Putamen (tissue), 1 donor: ENCODE data around the gene CCDC85B.

ENCODE experiments used
- DNase-seq: peaks from one replicate; pipeline ENCODE4 v3.0.0-alpha.2; 2016; ENCODE audit warnings: low spot score

The CCDC85B gene

DNA sequence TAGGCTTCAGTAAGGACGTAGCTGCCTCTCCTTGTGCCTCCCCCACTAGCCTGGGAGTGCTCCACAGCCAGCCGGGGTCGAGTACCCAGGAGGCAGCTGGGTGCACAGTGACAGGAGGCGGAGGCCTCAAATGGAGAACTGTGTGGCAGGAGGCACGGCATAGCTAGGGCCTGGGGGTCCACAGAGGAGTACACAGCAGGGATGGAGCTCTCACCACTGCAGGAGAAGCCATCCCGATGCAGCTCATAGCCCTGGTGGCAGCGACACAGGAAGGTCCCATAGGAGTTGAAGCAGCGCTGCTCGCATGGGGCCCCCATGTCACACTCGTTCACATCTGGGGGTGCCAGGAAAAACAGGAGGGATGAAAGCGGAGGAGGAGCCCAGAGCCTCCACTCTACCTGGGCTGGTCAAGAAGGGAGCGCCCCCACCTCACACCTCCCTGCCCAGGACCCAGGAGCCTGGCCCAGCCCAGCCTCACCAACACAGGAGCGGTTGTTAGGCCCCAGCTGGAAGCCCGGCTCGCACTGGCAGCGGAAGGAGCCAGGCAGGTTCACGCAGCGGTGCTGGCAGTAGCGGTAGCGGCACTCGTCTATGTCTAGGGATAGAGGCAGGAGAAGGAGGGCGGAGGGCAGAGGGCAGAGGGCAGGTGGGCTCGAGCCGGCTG, 20.7 kb upstream of the CCDC85B start:
- DNase-seq: no peak

DNA sequence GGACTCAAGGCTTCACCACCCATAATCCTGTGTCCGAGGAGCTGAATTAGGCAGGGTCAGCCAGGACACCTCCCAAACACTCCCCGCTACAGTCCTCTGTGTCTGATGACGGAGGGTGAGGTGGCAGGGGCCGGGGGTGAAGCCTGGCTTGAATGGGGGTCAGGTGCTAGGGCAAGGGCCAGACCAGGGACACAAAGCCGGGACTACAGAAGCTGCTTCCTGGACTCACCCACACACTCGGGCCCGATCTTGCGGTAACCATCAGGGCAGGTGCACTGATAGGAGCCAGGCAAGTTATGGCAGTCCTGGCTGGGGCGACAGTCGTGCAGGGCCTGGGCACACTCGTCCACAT, 20.2 kb upstream of the CCDC85B start:
- no peak for DNase-seq

DNA sequence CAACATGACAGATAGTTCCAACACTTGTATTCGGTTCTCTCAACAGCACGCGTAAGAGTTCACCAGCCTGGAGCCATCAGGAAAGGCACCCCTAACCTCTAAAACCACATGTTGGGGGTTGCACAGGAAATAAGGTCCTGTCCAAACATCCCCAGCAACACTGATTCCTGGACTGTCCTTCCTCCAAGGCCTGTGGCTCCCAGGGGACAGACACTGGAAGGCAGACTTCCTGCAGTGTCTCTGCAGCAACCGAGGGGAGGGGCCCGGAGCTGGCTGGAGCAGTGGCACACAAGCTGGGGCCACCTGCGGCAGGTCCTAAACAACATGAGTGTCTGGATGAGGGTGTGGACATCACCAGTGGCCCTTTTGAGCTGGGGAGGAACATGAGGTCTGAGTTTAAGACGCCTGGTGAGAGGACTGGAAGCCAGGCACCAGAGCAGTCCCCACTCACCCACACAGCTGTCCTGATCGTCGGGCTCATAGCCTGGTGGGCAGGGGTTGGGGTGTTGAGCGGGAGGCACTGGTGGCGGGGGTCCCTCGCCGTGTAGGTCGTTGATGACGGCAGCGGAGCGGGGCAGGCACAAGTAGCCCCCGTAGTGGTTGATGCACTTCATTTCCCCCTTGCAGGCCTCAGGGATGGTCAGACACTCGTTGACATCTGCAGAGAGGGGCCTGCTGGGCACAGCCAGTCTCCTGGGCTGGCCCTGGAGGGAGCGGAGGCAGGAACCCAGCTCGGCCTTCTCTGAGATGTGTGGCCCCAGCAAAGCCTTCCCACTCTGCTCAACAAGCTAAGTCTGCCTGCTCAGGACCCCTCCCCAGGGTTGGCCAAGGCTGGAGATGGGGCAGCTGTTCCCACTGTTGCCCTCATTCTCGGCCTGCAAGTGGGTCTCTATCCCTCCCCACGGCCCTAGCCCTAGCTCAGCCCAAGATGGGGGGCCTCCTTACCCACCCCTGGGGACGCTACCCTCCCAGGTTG, 19.5 kb upstream of the CCDC85B start:
- no peak for DNase-seq

DNA sequence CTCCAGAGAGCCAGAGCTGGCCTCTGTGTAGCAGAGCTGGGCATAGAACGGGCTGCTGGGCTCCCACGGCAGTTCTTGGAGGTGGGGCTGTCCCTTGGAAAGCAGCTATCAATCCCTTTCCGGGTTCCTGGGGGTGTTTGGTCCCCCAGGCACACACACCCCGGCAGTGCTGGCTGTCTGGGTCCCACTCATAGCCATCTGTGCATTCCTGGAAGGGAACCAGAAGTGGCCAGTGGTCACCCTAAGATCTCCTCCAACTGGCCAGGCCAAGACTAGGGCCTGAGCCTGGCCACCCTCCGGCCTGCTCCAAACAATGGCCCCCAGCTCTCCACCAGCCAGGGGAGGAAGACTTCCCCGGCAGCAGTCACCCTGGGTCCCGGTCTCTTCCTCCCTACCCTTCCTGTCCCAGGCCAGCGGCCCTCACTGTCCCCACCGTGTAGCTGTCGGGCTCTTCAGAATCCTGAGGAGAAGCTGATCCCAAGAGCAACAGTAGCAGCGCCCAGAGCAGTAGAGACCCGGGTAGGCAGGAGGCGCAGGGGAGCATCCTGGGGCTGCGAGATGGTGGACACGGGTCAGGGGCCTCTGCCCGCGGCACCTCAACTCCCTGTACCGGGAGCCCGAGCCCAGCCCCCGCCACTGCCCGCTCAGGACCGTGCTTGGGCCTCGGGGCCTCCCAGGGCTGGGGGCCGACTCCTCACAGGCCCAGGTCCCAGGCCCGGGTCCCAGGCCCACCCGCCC, 18.5 kb upstream of the CCDC85B start:
- no peak for DNase-seq

DNA sequence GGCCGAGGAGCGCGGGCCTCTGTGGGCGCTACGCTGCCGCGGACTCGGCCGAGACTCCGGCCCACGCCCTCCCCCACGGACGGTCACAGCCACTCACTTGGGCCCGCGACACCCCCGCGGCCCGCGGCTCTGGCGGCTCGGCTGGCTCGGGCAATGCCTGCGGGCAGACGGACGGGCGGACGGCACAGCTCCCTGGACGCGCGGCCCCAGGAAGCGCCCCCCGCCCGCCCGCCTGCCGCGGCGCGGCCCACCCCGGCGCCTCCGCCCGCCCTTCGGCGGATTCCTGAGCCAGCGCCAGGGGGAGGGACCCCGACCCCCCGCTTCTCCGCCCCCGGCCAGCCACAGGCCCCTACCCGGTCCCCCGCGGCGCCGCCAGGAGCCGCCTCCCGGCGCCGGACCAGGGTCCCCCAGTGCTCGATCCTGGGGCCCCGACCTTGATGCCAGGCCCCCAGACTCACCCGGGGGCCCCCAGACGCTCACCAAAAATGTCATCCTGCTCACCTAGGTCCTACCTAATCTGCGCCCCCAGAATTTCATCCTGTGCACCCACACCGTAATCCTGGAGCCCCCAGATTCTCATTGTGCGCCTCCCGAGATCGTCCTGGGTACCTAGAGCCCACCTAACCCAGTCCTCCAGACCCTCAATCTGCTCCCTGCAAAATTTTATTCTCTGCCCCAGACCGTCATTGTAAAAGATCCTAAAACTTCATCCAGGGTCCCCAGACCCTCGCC, 17.7 kb upstream of the CCDC85B start, which contains the start of gene EFEMP2:
Gene EFEMP2, minus strand, starts transcription at position 215 of the 732 bp plus-strand sequence. CDS start 446 bp downstream, outside the sequence.
- DNase-seq: no peak

DNA sequence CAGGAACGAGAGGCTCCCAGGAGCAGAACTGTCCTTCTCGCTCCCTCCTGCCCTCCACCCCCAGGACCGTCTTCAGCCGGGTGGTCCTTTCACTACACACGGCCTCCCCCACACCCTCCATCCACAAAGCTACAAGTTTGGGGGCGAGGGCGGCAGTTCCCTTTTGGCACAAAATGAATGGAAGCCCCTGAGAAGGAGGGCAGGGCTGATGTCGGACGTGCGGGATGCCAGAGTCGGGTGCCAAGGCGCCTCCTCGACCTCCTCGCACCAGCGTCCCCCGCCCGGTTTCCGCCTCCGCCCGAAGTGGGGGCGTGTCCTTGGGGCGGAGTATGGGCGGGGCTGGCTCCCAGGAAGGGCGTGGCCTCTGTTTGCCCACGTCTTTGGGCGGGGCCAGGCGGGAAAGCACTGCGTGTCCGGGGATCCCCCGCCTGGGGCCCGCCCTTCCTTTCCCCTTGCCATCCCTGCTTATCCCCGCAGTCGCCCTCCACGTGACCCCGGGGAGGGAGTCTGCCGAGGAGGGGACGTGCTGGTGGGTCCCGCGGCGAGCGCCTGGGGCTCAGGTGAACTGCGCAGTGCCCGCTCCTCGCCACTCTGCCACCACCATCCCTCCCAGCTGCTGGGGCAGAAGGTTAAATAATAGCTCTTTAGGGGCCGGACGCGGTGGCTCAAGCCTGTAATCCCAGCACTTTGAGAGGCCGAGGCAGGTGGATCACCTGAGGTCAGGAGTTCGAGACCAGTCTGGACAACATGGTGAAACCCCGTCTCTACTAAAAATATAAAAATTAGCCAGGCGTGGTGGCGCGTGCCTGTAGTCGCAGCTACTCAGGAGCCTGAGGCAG, 16.9 kb upstream of the CCDC85B start:
- DNase-seq: peak; percentile 90

DNA sequence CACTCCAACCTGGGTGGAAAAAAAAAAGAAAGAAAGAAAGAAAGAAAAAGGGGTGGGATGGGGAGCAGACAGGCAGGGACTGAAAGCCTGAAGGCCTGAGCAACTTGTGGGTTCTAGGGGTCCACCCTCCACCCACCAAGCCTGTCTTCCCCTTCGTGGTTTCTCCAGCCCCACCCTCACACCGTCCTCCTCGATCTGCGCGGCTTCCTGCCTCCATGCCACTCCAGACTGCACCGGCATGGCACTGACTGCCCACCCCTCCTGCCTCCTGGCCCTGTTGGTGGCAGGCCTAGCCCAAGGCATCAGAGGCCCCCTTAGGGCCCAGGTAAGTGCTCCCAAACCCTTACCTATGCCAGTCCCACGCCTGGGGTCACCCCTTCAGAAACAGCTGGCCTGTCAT, 10.9 kb upstream of the CCDC85B start, which contains the start of gene CTSW:
Gene CTSW, plus strand, starts transcription at position 221 of the 400 bp plus-strand sequence. Its CDS starts 18 bp downstream, at position 239.
- no peak for DNase-seq

DNA sequence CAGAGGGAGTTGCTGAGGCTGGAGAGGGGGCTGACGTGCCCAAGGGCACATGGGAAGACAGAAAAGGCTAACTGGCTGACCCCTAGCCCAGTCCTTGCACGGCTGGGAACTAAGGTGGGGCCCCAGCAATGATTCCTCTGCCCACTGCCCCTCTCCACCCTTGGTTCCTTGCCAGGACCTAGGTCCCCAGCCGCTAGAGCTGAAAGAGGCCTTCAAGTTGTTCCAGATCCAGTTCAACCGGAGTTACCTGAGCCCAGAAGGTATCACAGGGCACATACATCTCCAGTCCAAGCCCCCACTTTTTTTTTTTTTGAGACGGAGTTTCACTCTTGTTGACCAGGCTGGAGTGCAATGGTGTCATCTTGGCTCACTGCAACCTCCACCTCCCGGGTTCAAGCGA, 10.4 kb upstream of the CCDC85B start:
- DNase-seq: no peak

DNA sequence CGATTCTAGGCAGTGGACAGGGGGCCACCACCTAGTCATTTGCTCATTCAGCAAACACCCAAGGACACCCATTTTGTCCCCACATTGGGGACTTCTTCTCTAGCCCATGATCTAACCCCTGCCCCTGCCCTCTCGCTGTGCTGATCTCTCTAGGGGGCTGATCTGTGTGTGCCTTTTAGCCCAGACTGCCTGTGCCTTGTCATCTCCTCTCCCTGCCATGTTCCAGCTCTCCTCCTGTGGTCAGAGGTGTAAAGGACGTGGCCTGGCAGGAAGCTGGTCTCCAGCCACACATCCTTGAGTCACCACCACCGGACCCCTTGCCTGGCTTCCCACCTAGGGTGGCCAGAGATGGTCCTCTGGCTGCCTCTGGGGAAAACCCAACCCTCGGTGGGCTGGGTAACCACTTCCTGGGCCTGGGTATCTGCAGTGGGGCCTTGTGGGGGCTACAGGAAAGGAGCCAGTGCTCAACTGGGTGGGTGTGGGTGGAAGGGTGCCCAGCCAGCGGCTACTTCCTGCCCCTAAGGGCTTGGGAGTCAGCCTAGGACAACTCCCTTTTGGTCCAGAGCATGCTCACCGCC, 9.5 kb upstream of the CCDC85B start:
- no peak for DNase-seq

DNA sequence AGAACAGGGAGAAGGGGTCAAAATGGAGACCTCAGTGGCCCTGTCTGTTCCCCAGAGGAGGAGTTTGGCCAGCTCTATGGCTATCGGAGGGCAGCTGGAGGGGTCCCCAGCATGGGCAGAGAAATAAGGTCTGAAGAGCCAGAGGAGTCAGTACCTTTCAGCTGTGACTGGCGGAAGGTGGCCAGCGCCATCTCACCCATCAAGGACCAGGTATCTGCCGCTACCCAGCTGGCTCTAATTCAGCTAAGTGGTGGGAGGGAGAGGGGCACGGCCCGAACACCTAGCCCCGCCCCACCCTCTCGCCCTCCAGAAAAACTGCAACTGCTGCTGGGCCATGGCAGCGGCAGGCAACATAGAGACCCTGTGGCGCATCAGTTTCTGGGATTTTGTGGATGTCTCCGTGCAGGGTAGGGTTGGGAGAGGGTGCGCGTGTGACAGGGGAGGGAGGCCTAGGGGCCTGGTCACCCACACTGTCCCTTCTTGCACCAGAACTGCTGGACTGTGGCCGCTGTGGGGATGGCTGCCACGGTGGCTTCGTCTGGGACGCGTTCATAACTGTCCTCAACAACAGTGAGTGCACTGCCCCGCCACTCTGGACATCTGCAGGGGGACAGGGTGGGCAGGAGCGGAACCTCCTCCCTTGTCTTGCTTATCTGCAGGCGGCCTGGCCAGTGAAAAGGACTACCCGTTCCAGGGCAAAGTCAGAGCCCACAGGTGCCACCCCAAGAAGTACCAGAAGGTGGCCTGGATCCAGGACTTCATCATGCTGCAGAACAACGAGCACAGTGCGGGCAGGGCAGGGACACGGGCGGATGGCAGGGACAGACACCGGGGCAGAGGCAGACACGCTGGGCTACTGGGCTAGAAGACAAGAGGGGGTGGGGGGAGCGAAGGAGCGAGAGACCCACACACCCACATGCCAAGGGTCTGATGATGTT, 8.1 kb upstream of the CCDC85B start:
- no peak for DNase-seq

DNA sequence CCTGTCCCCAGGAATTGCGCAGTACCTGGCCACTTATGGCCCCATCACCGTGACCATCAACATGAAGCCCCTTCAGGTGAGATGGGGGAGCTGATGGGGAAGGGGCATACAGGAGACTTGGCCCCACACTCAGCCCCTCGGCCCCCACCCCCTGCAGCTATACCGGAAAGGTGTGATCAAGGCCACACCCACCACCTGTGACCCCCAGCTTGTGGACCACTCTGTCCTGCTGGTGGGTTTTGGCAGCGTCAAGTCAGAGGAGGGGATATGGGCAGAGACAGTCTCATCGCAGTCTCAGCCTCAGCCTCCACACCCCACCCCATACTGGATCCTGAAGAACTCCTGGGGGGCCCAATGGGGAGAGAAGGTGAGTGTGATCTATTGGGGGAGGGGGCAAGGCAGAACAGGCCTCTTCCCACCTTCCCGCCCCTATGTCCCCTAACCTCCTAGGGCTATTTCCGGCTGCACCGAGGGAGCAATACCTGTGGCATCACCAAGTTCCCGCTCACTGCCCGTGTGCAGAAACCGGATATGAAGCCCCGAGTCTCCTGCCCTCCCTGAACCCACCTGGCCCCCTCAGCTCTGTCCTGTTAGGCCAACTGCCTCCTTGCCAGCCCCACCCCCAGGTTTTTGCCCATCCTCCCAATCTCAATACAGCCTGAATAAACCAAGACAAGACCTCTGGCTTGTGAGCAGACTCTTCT, 7.3 kb upstream of the CCDC85B start:
- no peak for DNase-seq

DNA sequence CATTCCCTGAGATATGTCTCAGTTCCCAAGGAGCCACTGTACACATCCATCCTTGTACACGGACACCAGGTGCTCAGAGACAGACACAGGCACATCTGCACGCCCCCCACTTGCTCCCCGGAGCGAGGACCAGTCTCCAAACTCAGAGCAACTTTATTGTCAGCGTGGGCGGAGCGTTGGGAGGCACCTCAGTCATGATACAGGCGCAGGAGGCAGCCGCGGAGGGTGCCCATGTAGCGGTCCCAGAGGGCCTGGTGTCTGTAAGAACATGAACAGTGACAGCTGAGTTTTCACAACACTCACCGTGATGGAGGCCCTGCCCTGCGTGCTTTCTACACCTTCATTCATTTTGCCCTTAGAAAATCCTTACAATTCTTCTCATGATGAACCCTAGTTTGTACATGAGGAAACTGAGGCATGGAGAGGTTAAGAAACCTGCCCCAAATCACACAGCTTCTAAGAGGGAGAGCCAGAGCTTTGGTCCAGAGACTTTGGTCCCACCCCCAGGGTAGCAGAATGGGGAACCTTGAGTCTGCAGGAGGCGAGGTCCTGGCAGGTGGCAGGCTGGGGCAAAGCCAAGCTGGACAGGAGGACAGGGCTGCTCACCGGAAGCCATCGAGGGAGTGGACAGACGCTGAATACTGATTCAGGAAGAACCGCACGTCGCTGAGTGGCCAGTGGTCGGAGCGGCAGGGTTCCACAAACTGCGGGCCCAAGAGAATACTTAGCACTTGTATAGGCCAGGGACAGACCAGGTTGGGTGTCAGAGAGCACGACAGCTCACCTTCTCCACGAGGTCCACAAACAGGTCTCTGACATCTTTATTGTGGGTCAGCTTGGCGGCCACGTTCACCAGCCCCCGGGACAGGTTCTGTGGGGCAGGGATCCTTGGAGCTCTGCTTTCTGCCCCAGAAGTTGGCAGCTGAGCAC, 6.4 kb upstream of the CCDC85B start:
- DNase-seq: no peak

DNA sequence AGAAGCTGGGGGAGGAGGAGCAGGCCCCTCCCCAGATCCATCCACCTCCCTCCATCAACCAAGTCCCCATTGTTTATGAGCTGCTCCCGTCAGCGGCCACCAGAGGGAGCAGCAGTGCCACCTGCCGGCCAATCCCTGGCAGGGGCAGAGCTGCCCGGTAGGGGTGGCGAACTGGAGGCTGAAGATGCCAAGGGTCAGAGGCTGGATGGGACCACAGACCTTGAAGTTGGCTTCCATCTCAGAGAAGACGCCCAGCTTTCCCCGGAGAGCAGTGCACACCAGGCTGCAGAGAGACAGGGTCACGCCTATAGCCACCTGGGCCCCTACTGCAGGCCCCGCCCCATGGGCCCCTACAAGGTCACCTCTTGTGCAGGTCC, 5.8 kb upstream of the CCDC85B start:
- no peak for DNase-seq

DNA sequence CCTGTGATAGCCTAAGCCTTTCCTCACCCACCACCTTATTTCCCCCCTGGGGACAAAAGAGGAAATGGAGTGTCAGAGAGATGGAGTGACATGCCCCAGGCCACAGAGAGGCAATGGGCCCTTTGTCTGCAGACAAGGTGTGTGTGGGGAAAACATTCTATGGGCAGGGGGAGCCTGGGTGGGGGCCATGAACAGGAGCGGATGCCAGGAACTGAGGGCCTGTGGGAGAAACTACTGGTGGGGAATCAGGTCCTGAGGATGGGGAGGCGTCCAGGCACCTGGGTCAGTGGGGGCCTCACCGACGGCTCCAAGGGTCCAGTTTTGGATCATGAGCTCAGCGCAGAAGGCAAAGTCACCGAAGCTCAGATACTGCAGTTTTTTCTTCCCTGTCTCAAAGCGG, 5.2 kb upstream of the CCDC85B start:
- DNase-seq: no peak

DNA sequence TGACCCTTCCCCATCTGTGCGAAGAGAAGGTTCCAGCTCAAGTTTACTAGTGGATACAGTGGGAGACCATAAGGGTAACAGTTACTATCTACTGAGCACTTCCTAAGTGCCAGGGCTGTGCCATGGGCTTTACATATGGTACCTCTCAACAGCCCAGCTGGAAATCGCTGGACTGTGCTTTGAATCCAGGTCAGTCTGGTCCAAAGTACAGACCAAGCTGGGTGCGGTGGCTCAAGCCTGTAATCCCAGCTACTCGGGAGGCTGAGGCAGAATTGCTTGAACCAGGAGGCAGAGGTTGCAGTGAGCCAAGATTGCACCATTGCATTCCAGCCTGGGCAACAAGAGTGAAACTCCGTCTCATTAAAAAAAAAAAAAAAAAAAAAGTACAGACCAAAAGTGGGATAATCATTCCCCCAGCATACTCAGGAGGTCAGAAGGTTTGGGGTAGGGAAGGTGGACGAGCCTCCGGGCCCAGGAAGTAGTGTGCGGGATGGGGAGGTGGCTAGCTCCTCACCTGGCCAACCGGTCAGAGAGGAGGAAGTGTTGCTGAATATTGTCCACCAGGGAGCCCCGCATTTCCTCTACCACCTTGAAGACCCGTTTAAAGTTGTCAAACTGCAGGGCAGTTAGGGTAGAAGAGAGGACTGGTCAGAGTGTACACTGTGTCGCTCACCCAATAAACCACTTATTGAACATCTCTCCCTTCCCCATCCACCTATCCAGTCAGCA, 4.5 kb upstream of the CCDC85B start:
- DNase-seq: no peak

DNA sequence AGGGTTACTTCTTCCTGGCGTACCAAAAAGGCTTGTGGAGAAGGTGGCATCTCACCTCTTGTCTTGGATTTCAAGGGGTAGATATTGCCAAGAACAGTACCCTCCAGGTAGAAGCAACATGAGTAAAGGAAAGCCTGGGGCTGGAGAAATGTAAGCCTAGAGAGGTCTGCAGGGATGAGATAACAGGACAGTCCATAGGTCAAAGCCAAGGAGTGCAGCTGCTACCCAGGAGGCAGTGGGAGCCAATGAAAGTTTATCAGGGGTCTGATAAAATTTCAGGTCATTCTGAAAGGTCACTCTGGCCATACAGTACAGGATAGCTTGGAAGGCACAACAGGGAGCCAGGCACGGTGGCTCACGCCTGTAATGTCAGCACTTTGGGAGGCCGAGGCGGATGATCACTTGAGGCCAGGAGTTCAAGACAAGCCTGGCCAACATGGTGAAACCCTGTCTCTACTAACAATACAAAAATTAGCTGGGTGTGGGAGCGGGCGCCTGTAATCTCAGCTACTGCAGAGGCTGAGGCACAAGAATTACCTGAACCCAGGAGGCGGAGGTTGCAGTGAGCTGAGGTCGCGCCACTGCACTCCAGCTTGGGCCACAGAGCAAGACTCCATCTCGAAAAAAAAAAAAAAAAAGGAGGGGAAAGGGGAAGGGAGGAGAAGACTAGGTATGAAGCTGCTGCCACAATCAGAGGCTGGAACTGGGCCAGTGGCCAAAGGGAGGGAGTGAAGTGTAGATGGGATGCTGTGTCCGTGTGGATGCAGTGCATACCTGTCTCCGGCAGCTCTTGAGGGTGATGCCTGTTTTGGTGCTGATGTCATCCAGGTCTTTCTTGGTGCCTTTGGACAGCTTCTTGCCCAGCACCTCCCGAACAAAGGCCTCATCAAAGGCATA, 3.4 kb upstream of the CCDC85B start:
- no peak for DNase-seq
